ENCODE measurements around the gene RPL39L. TPM values are rescaled to one million over a fixed set of nuclear protein-coding genes. Genes with fewer than 3 reads are reported as not detected.
A peak's percentile ranks its signal among the peaks of the same experiment; 100 is the strongest.

The RPL39L gene
- total and polyA plus RNA-seq, 2 of the 13 experiments (the other 11 are each of a cell fraction or from before 2014, with no cell fraction given), result not detected

- Histone ChIP-seq H2AFZ (ENCODE audit: low read length) (no peak overlapping the region), H3K36me3 (replicated peaks in 1 of 2; ENCODE audit: control insufficient read depth in 1 of 2, insufficient read depth in 2 of 2, low read length in 2 of 2) (peaks cover 48 to 83% of the 10 kb centered on the region in 2 experiments)
Observed at GRCh38 chr3:187073581-187074098, 65.7 kb downstream of the RPL39L start.

GRCh38 chr3:187072511-187072910 is 66.8 kb downstream of the RPL39L start:
- in situ Hi-C loops (cut with HindIII; ENCODE audit: extremely low pct_ligation_motif_present, low pct_unique_long_range_greater_than_20kb), result no loop called here
- CTCF ChIA-PET (ENCODE audit: low intra/inter-chr PET ratio, low total read pairs), result no interaction called here
- H3K36me3 ChIP-seq (replicated peaks in 1 of 2; ENCODE audit: control insufficient read depth in 1 of 2, insufficient read depth in 2 of 2, low read length in 2 of 2), result peaks cover 51 to 88% of the 10 kb centered on the region in 2 experiments

More at GRCh38 chr3:187073581-187074098, 65.7 kb downstream of the RPL39L start:
- H3K79me2 ChIP-seq (ENCODE audit: insufficient read depth, low read length), result peaks cover 8% of the 10 kb centered on the region
- no peak for ATAC-seq
- no peak overlapping the region for H3K4me2 ChIP-seq (ENCODE audit: low read depth, low read length)
- POLR2A ChIA-PET, result no interaction called here
- H3K27ac ChIP-seq (ENCODE audit: extremely low read length, insufficient read depth, low read length), result peak overlapping the region; percentile 21
- no peak for FAIRE-seq
- no peak overlapping the region for H3K9ac ChIP-seq (ENCODE audit: insufficient read depth, low read depth, low read length)
- no peak for TF ChIP-seq ZNF850 (CRISPR knock-in tag; conservative IDR thresholded peaks at IDR 0.05)
- TF ChIP-seq FOXA3 (CRISPR knock-in tag; IDR thresholded peaks at IDR 0.05), result no peak
- no peak for TF ChIP-seq AKAP8 (CRISPR knock-in tag; IDR thresholded peaks at IDR 0.05)
- TF ChIP-seq ZNF747 (CRISPR knock-in tag; IDR thresholded peaks at IDR 0.05; ENCODE audit: borderline replicate concordance), result no peak
- no peak for TF ChIP-seq ZNF33B (CRISPR knock-in tag; IDR thresholded peaks at IDR 0.05)
- TF ChIP-seq ZNF180 (CRISPR knock-in tag; IDR thresholded peaks at IDR 0.05; ENCODE audit: borderline replicate concordance, low read depth), result no peak
- no peak for TF ChIP-seq SSRP1 (CRISPR knock-in tag; IDR thresholded peaks at IDR 0.05)
- TF ChIP-seq TOE1 (CRISPR knock-in tag; IDR thresholded peaks at IDR 0.05), result no peak
- TF ChIP-seq SOX13 (IDR thresholded peaks at IDR 0.05), result no peak
- no peak for TF ChIP-seq SOX13 (CRISPR knock-in tag; conservative IDR thresholded peaks at IDR 0.05 in 1 of 2, IDR thresholded peaks at IDR 0.05 in 1 of 2)
- no peak for TF ChIP-seq NCOR1 (IDR thresholded peaks at IDR 0.05; ENCODE audit: borderline replicate concordance, low read length)
- H4K20me1 ChIP-seq (ENCODE audit: insufficient read depth, low read length), result peaks cover 8% of the 10 kb centered on the region
- H3K27me3 ChIP-seq (ENCODE audit: control insufficient read depth in 1 of 2, insufficient read depth in 2 of 2, low read length in 2 of 2), result no peaks in the 10 kb centered on the region
- intact Hi-C loops (cut with micrococcal nuclease; ENCODE audit: unreplicated experiment), result no loop called here
- CTCF ChIA-PET (ENCODE audit: low intra/inter-chr PET ratio, low total read pairs), result no interaction called here
- DNase-seq (ENCODE audit: low spot score), result no peak
- BruUV-seq (replicated peaks), result no TSS peak
- H3K4me3 ChIP-seq (replicated peaks in 1 of 3; ENCODE audit: insufficient read depth in 1 of 3, low read depth in 2 of 3, low read length in 3 of 3), result no peak overlapping the region
- H3K9me3 ChIP-seq (ENCODE audit: low read length), result no peaks in the 10 kb centered on the region
- in situ Hi-C loops (cut with HindIII; ENCODE audit: extremely low pct_ligation_motif_present, low pct_unique_long_range_greater_than_20kb), result no loop called here
- WGBS (ENCODE audit: low lambda C conversion rate), result 79% methylated on average over 4 of the region's 5 CpGs
- peaks cover 32% of the 10 kb centered on the region for H3K4me1 ChIP-seq (ENCODE audit: insufficient read depth, low read length)

More at GRCh38 chr3:187072511-187072910, 66.8 kb downstream of the RPL39L start:
- Histone ChIP-seq H3K4me2 (ENCODE audit: low read depth, low read length) (no peak overlapping the region), H3K79me2 (ENCODE audit: insufficient read depth, low read length) (peaks cover 14% of the 10 kb centered on the region), H3K4me1 (ENCODE audit: insufficient read depth, low read length) (peaks cover 43% of the 10 kb centered on the region), H3K4me3 (replicated peaks in 1 of 3; ENCODE audit: insufficient read depth in 1 of 3, low read depth in 2 of 3, low read length in 3 of 3) (no peak overlapping the region), H4K20me1 (ENCODE audit: insufficient read depth, low read length) (peaks cover 13% of the 10 kb centered on the region), H3K27ac (ENCODE audit: extremely low read length, insufficient read depth, low read length) (peak overlapping the region; percentile 21), H3K9me3 (ENCODE audit: low read length) (no peaks in the 10 kb centered on the region), H3K9ac (ENCODE audit: insufficient read depth, low read depth, low read length) (no peak overlapping the region), H3K27me3 (ENCODE audit: control insufficient read depth in 1 of 2, insufficient read depth in 2 of 2, low read length in 2 of 2) (no peaks in the 10 kb centered on the region), H2AFZ (ENCODE audit: low read length) (no peak overlapping the region)
- POLR2A ChIA-PET, result no interaction called here
- no TSS peak for BruUV-seq (replicated peaks)
- 75% methylated on average over 5 of the region's 5 CpGs for WGBS (ENCODE audit: low lambda C conversion rate)
- DNase-seq (ENCODE audit: low spot score) (no peak), FAIRE-seq (no peak), ATAC-seq (peak; percentile 54)
- intact Hi-C loops (cut with micrococcal nuclease; ENCODE audit: unreplicated experiment), result no loop called here
- no peak for TF ChIP-seq AHDC1 (CRISPR knock-in tag; IDR thresholded peaks at IDR 0.05; ENCODE audit: borderline replicate concordance)
- no peak for TF ChIP-seq FOXO4 (CRISPR knock-in tag; conservative IDR thresholded peaks at IDR 0.05)
- peak; percentile 28 to 53; a peak in 1 of 4 replicates for TF ChIP-seq MAFK (conservative IDR thresholded peaks at IDR 0.05 in 1 of 2, IDR thresholded peaks at IDR 0.05 in 1 of 2; ENCODE audit: low read length in 2 of 2)
- no peak for TF ChIP-seq ZNF775 (CRISPR knock-in tag; IDR thresholded peaks at IDR 0.05; ENCODE audit: borderline replicate concordance)
- TF ChIP-seq MAFF (IDR thresholded peaks at IDR 0.05; ENCODE audit: low read depth, low read length), result peak; percentile 27; the same call in 1 of the 2 replicates
- TF ChIP-seq ZNF605 (CRISPR knock-in tag; IDR thresholded peaks at IDR 0.05), result no peak

Data from HepG2 (cell line).